HG03442 (cell line): ENCODE data around the gene SOX30.

Experiments used
- ATAC-seq: cut with Tn5 transposase; IDR thresholded peaks from one replicate; pipeline ENCODE4 v1.9.1; 2021; ENCODE audit warnings: mild to moderate bottlenecking, moderate library complexity; ENCODE audit not compliant: unreplicated experiment

The SOX30 gene

DNA sequence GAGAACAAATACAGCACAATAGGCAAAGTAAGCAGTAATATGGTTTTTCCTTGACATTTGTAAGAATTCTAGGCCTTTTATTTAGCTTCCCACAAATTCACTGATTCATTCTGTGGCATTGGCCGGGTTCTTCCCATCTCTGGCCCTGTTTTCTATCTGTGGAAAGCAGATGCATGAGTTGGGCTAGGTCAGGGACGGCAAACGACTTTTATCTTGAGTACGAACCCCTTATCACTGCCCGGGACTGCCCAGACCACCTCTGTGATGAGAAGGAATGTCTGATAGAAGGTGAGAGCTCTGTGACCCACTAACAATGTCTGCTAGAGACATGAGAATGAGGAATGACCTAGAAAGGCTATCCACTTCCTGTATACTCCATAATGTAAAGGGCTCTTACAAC lies 41.2 kb downstream of the SOX30 start:
- peak; percentile 3 for ATAC-seq

DNA sequence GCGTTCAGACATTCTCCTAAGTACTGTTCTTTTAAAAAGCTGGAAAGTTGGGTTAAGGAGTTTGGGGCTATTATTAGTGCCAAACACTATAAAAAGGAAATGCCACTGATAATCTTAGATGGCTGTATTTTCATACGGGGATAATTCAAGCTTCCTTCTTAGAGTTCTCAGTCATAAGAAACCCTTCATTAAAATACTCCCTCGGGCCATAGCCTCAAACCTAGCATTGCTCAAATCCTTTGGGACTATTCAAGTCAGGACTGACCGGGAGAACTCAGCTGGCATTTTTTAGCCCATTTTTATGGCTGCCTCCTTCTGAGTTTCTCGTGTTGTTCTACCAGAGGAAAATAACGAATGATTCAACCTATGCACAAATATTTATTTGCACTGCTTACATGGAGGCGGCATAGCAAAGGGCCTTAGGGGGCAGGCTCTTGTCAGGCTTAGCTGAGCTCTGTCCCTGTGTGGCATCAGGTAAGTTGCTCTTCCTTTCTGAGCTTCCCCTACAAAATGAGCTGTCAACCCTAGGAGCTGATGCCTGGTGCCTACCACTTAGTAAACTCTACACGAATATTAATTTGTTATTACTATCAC lies 43.2 kb downstream of the SOX30 start:
- ATAC-seq = no peak

DNA sequence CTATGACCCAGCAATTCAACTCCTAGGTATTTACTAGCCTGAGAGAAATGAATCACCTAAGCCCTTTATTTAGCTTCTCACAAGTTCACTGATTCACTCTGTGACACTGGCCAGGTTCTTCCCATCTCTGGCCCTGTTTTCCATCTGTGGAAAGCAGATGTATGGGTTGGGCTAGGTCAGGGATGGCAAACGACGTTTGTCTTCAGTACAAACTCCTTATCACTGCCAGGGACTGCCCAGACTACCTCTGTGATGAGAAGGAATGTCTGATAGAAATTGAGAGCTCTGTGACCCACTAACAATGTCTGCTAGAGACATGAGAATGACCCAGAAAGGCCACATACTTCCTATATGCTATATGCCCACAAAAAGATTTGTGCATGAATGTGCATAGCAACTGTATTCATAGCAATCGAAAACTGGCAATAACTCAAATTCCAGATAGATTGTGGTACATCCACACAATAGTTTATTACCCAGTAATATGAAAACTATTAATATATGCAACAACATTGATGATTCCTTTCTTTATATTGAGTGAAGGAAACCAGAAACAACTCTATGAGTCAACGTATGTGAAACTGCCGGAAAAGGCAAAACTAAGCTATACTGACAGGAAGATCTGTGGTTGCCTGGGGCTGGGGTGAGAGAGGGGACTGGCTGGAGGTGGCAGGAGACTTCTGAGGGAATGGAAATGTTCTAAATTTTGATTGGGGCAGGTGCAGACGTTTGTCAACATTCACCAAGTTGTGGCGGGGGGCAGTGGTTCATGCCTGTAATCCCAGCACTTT lies 44.7 kb downstream of the SOX30 start:
- ATAC-seq = peak; percentile 38

DNA sequence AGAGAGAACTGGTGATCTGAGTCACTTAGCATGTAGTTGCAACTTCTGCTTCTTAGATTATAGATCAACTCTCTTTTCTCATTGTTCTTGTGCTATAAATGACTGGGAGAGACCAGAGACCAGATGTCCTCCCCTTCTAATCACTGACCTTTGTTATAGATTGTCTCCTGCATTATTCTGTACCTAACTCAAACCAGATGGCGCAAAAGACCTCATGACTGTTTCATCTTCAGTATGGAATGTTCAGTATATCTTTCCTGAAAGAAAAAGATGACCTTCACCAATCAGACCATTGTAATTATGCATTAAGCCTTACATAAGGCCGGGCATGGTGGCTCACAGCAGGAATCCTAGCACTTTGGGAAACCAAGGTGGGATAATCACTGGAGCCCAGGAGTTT lies 46.2 kb downstream of the SOX30 start:
- no peak for ATAC-seq

DNA sequence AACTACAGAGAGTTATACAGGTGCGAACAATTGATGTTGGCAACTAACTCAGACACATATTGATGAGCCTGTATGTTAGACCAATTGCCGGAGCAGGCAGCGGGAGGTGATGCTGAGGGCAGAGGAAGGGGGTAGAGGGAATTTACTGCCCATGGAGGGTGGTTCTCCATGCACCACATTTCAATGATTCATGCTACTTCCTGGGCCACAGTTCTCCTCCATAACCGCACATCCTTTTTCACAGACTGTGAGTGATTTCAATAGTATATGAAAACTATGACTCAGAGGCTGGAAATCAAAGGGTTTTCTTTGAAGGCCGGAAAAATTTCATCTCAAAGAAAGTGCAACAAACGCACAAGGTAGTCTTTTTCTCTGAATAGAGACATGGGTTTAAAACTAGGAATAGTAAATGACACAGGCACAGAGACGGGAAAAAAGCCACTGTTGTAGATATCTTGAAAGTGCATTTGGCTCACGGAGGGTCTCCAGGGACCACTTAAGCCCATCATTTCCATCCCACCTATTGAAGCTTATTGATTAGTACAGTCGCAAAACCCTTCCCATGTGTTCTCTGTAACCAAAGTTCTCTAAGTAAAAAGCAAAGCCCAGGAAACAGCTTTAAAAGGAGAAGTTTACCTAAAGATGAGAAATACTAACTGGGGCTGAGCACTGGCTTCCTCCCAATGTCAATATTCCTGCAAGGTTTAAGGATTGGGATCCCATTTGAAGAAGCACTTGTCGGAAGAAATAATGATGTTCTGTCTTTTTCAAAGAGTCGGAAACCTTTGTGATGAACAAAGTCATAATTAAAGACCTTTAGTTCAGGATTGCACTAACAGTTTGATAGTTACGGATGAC lies 48.7 kb downstream of the SOX30 start:
- peak; percentile 41 for ATAC-seq

DNA sequence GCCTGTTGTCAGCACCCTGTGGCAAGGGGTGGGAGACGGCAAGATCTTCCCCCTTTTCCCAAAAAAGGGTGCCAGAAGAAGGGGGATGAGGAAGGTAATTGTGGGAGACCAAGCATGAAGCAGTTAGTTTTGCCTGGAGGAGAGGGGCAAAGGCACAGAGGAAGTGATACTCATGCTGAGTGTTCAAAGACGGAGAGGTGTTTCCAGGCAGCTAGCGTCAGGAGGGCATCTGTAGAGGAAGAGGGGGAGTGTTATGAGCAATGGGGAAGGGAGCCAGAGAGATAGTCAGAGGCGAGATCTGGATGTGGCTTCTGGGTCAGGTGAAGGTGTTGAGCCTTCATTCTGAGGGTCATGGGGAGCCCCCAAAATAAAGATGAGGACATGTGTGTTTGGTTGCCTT lies 49.7 kb downstream of the SOX30 start:
- peak; percentile 50 for ATAC-seq

DNA sequence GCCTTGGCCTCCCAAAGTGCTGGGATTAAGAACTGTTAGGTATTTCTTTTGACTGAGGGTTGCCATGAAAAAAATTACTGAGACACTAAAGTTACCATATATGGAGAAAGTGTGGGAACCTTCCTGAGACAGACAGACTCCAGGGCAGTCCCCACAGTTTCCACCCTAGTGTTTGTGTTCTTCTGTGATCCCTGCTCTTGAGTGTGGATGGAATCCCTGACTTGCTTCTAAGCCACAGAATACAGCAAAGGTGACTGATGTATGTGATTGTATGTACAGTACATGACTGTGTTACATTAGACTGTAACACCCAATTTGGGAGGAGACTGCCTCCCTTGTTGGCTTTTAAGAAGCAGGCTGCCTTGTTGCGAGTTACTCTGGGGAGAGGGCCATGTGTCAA lies 52.0 kb downstream of the SOX30 start:
- no peak for ATAC-seq

DNA sequence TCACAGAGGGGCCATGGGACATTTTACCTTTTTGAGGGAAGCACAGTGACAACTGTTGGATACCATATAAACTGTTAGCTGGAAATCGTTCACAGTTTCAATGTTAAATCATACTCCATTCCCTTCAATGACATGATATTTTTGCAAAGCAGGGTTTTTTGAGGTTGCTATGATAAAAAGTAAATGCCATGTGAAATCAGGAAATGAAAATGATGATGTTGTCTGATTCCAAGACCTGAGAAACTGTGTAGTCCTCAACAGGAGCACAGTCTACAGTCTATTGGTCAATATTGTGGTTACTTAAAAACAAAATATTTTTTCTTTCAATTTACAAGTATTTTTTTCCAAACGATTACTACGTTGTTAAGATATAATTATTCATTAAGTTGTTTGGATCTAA lies 52.7 kb downstream of the SOX30 start:
- ATAC-seq = no peak

DNA sequence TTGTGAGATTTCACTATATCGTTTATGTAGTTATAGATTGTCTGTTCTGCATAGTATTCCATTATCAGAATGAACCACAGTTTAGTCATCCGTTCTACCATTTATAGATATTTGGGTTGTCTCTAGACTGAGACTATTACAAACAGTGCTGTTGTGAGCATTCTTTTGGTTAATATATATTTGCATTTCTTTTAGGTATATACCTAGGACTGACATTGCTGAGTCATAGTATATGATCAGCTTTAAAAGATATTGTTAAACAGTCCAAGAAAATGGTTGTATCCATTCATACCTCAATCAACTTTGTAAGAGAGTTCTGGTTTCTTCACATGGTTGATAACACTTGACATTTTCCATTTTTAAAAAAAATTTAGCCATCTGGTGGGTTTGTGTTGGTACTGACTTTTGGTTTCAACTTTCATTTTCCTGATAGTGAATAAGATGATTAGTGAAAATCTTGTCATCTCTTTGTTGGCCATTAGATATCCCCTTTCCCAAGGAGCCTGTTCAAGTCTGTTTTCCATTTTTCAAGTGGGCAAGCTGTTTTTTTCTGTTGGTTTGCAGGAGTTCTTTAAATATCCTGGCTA lies 53.8 kb downstream of the SOX30 start:
- peak; percentile 21 for ATAC-seq

DNA sequence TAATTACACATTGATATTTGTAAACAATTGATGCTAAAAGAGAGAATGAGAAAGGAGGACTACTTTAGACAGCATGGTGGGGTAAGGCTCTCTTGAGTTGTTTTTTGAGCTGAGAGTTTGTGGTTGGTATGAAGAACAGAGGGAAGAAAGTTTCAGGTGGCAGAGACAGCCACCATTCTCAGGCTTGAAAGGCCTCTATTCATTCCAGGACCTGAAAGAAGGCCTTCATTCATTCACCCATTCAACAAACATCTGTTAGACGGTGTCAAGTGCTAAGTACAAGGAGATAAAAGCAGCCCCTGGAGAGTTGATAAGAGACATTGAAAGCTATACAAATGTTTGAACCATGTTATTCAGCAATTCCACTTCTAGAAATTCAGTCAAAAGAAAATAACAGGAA lies 55.0 kb downstream of the SOX30 start:
- ATAC-seq = no peak

DNA sequence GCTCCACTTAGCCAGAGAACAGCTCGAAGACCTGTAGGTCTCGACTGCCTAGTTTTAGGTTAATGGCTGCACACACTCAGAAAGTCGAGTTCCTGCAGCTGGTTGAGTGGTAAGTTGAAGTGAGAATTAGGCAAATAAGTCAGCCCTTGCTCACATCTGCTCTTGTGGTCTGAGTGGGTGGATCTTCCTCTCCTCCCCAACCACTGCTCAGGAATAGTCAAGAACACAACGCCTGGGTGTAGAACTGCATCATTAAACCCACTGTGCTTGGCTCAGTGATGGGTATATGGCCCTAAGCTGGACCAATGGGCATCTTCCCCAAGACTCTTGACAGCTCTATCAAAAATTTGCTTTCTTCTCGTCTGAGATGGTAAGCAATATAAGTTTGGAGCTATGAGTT lies 55.8 kb downstream of the SOX30 start:
- ATAC-seq = peak; percentile 68

DNA sequence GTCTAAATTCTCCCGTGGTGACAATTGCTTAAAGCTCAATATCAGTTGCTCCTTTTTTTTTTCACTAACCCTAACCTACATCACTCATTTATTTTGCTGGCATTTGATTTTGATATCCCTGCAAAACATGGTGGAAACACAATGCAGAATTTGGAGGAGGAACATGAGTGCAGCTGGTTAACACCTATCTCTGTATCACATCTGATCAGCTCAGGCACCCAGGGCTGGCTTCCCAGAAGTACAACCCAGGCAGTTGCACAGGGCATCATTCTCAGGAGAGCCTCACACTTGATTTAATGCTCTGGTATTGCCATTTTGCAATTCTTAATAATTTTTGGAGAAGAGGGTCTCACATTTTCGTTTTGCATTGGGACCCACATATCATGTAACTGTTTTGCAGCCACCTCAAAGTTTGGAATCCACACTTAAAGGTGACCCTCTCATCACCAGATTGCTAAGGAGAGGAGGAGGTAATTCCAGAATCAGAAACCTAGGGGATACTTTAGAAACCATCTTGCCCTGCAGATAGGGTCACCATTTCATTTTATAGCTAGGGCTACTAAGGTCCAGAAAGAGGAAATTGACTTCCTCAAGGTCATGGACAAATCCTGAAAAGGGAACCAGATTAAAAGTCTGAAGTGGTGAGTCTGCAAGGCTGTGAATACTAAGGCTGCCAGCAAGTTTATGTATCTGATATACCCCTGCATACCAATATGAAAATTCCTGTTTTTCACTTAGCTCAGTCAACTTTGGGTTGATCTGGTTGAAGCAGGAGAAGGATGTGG lies 57.4 kb downstream of the SOX30 start:
- no peak for ATAC-seq

DNA sequence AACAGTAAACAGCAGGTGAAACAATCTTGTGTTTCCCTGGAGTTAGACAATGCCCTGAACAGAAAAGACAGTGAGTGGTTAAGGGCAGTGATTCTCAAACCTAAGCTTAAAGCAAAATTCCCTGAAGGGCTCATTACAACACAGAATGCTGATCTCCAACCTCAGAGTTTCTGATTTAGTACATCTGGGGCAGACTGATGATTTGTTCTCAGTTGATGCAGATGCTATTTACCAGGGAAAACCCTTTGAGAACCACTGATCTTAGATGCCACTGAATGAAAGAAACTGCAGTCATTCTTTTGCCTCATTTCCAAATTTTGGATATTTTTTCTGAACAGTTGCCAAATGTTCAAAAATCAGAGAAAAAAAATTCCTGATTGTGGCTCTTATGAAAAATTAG lies 58.0 kb downstream of the SOX30 start:
- no peak for ATAC-seq

DNA sequence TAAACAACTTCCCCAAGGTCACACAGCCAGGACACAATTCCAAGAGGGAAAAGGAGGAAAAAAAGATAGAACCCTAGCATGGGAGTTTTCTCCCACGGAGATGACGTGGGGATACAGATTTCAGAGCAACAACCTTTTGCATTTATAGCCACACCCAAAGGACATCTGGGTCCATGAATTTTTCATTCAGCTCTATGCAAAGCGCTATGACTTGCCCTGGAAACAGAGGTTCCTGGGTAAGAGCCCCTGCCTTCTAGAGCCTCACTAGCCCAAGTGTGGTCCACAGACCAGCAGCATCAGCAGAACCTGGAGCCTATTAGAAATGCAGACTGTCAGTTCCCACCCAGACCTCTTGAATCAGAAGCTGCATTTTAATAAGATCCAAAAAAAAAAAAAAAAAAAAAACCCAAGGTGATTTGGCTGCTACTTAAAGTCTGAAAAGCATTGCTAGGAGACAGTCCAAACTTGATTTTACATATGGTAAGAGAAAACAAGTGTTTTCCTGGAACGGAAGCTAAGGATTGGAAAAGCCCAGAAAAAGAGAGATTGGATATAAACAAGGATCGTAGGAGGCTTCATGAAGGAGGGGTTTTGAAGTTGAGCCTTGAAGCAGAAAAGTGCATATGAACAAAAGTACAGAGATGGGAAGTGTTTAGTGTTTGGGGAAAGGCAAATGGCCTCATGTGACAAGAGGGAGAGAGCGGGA lies 59.0 kb downstream of the SOX30 start:
- no peak for ATAC-seq

DNA sequence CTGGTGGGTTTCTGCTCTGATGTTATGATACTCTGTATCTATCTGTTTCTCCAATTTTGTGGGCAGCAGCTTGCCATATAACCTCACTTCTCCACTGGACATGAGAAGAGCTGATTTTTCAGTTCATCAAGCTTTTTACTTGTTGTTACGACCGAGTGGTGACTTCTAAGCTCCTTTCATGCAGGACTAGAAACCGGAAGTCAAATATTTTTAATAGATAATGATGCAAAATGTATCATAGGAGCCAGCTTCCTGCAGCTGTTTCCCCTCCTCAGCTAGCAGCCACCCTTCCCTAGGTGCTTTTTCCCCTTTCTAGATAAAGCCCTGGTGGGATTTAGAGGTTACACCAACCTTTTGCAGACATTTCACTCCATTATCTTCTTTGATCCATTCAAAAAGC lies 59.6 kb downstream of the SOX30 start:
- ATAC-seq = no peak

DNA sequence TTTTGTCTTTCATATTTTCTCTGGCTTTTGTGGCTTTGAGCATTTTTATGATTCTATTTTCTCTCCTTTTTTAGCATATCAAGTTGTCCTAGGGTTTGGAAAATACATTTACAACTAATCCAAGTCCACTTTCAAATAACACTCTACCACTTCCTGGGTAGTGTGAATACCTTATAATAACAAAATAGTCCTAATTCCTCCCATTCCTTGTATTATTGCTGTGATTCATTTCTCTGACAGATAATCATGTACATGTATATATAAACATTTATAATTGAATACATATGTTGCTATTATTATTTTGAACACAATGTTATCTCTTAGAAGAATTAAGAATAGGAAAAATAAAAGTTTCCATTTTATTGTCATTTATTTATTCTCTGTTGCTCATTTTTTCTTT lies 61.8 kb downstream of the SOX30 start:
- no peak for ATAC-seq

DNA sequence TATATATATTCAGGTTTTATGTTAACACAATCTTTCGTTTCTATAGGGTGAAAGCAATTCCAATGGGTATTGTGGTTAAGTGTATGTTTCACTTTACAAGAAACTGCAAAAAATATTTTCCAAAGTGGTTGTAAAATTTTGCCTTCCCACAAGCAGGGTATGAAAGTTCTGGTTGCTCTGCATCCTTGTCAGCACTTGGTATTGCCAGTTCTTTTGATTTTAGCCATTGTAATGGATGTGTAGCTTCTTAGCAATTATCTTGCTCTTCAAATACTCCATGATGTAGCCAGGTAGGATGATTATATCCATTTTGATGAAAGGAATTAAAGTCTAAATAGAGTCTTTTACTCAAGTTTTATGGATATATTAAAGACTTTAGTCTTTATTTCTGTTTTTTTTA lies 67.6 kb downstream of the SOX30 start:
- ATAC-seq = no peak

DNA sequence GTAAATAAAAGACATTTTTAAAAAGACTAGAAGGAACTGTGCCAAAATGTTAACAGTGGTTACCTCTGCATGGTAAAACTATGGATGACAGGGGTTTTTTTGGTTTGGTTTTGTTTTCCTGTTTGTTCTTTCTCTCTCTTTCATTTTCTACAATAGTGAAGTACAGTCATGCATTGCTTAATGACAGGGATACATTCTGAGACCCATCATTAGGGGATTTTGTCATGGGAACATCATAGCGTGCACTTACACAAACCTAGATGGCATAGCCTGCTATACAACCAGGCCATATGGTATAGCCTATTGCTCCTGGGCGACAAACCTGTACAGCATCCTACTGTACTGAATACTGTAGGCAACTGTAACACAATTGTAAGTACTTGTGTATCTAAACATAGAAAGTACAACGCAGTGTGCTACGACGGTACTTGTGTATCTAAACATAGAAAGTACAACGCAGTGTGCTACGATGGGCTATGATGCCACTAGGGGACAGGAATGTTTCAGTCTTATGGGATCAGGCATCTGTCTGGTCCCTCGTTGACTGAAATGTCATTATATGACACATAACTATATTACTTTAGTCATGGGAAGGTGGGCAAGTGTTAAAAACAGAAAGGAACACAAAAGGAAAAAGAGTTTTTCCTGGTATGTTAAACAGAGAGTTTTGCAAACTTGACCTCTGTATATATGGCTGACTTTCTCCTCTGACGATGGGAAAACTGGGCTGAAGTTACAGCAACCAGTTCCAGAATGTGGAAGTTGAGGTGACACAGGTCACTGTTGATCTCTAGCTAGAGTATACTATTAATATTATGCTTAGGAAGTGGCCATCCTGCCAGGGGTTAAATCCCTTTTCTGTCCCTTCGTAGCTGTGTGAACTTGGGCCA lies 69.3 kb downstream of the SOX30 start:
- peak; percentile 65 for ATAC-seq

DNA sequence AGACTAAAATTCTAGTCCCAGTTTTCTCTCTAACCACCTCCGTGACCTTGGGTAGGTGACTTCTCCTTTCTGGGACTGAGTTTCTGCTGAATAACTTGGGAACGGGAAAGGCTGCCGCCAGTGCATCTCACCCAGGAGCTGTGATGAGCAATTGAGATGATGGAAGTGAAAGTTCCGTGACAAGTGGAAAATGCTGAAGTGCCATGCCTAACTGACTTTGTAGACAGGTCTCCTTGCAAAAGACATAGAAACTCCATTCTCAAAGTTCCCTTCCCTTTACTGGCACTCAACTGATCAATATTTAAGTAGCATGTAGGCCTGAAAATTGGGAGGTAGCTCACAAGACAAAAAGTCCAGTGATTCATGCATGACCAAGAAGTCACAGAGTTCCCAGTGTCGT lies 70.3 kb downstream of the SOX30 start:
- no peak for ATAC-seq
